GM12878 (cell line): ENCODE data around the gene RELL2. TPM values are rescaled to one million over a fixed set of nuclear protein-coding genes. Genes with fewer than 3 reads are reported as not detected.

Experiments
- ATAC-seq: fragments of 200-7000 bp; cut with Tn5 transposase; 3 replicates; pipeline ENCODE4 v1.9.1; 2020; ENCODE audit warnings: mild to moderate bottlenecking, moderate library complexity
- BruUV-seq: library from RNA; stranded (reverse); fragments of 400-500 nt; replicated peaks from 2 replicates; lab custom pipeline; 2021; lab: Mats Ljungman, UMichigan
- CTCF ChIA-PET: fragments of 300-600 bp; sonication (Branson Sonifier 250); formaldehyde crosslinking; extraction: SDS; loops from one replicate; lab custom pipeline; 2021; ENCODE audit warnings: inconsistent platforms; lab: Yijun Ruan, JAX
- POLR2A ChIA-PET: fragments of 350-600 bp; formaldehyde crosslinking; extraction: SDS; loops from one replicate; lab custom pipeline; 2021; ENCODE audit warnings: inconsistent platforms; lab: Charles Lee
- RAD21 ChIA-PET: fragments of 300-600 bp; sonication (Branson Sonifier 250); formaldehyde crosslinking; loops from one replicate; lab custom pipeline; 2023; ENCODE audit warnings: antibody characterized with exemption; ENCODE audit not compliant: unreplicated experiment; lab: Charles Lee
- SMC1A ChIA-PET: fragments of 300-600 bp; sonication (Branson Sonifier 250); formaldehyde crosslinking; loops from one replicate; lab custom pipeline; 2023; ENCODE audit not compliant: unreplicated experiment, uncharacterized antibody; lab: Charles Lee
- DNase-seq: peaks from one replicate; pipeline ENCODE4 v3.0.0-alpha.2; 2011; ENCODE audit warnings: low read depth, low spot score
- FAIRE-seq: peaks from 3 replicates; lab custom pipeline; 2011; peaks lifted over from hg19 to GRCh38; lab: Jason Lieb, UNC
- H2AFZ ChIP-seq: 2 replicates; pipeline ENCODE4 v1.6.0; 2011; ENCODE audit warnings: low read depth, low read length, control low read depth; ENCODE audit not compliant: control insufficient read depth
- H3K27ac ChIP-seq: 2 replicates; pipeline ENCODE4 v1.5.1; 2011; ENCODE audit warnings: control low read depth; ENCODE audit not compliant: control insufficient read depth, insufficient read depth
- H3K27me3 ChIP-seq, 2 experiments: replicated peaks in 1 of 2; 2 replicates each; pipeline versions ENCODE4 v1.6.0 to v1.6.1; 2011; ENCODE audit warnings: low read length in 1 of 2; ENCODE audit not compliant: control insufficient read depth in 2 of 2, insufficient read depth in 2 of 2
- H3K36me3 ChIP-seq, 2 experiments: 2 replicates each; pipeline ENCODE4 v1.5.1; 2011; ENCODE audit warnings: low read length in 1 of 2; ENCODE audit not compliant: control insufficient read depth in 2 of 2, insufficient read depth in 2 of 2
- H3K4me1 ChIP-seq: 2 replicates; pipeline ENCODE4 v1.6.1; 2011; ENCODE audit warnings: mild to moderate bottlenecking, low read length, moderate library complexity, mixed read lengths; ENCODE audit not compliant: control insufficient read depth, insufficient read depth
- H3K4me2 ChIP-seq: 2 replicates; pipeline ENCODE4 v1.6.0; 2011; ENCODE audit warnings: control low read depth; ENCODE audit not compliant: control insufficient read depth, insufficient read depth
- H3K4me3 ChIP-seq: fragments of 200-600 bp; sonication (generic); 2 replicates; pipeline ENCODE4 v1.5.1; 2016
- H3K79me2 ChIP-seq: 2 replicates; pipeline ENCODE4 v1.6.0; 2011; ENCODE audit warnings: low read length; ENCODE audit not compliant: control insufficient read depth, insufficient read depth
- H3K9ac ChIP-seq: 2 replicates; pipeline ENCODE4 v1.8.0; 2011; ENCODE audit warnings: low read length, control low read depth, mixed read lengths; ENCODE audit not compliant: control insufficient read depth, insufficient read depth
- H3K9me3 ChIP-seq: replicated peaks from 3 replicates; pipeline ENCODE4 v1.5.1; 2011; ENCODE audit warnings: mild to moderate bottlenecking, low read length; ENCODE audit not compliant: control insufficient read depth, insufficient read depth
- H4K20me1 ChIP-seq: 2 replicates; pipeline ENCODE4 v1.6.0; 2011; ENCODE audit not compliant: control insufficient read depth, insufficient read depth
- BCL11A ChIP-seq: IDR thresholded peaks from 2 replicates; pipeline ENCODE4 v1.6.1; 2011; ENCODE audit warnings: low read depth, low read length
- CREM ChIP-seq: IDR thresholded peaks from 2 replicates; pipeline ENCODE4 v1.6.1; 2014; ENCODE audit warnings: antibody characterized with exemption, low read depth
- EED ChIP-seq: sonication (generic); IDR thresholded peaks from 2 replicates; pipeline ENCODE4 v1.6.1; 2016; ENCODE audit warnings: antibody characterized with exemption, low read depth
- ETV6 ChIP-seq, 2 experiments: fragments of 450-650 bp in 1 of 2; IDR thresholded peaks in 1 of 2; conservative IDR thresholded peaks in 1 of 2; 2 replicates each; pipeline ENCODE4 v1.6.1; 2014; ENCODE audit warnings: antibody characterized with exemption in 1 of 2, borderline replicate concordance in 1 of 2, low read depth in 1 of 2, mild to moderate bottlenecking in 1 of 2, moderate library complexity in 1 of 2
- HSF1 ChIP-seq: fragments of 150-350 bp; IDR thresholded peaks from 2 replicates; pipeline ENCODE4 v1.6.1; 2014; ENCODE audit warnings: mild to moderate bottlenecking, low read depth, low read length
- IKZF1 ChIP-seq: fragments of 450-650 bp; conservative IDR thresholded peaks from 2 replicates; pipeline ENCODE4 v1.6.1; 2017; ENCODE audit warnings: antibody characterized with exemption, mild to moderate bottlenecking
- IKZF2 ChIP-seq, 2 experiments: fragments of 450-650 bp; IDR thresholded peaks; 2 replicates each; pipeline ENCODE4 v1.6.1; 2017; ENCODE audit warnings: mild to moderate bottlenecking in 2 of 2, moderate library complexity in 2 of 2
- IRF4 ChIP-seq: IDR thresholded peaks from 2 replicates; pipeline ENCODE4 v1.6.1; 2011; ENCODE audit warnings: low read depth, low read length
- JUNB ChIP-seq: IDR thresholded peaks from 2 replicates; pipeline ENCODE4 v1.6.1; 2016; ENCODE audit warnings: antibody characterized with exemption, mild to moderate bottlenecking
- MYB ChIP-seq: fragments of 150-350 bp; IDR thresholded peaks from 2 replicates; pipeline ENCODE4 v1.6.1; 2014; ENCODE audit warnings: mild to moderate bottlenecking, low read depth, low read length, borderline replicate concordance
- NFIC ChIP-seq: IDR thresholded peaks from 2 replicates; pipeline ENCODE4 v1.6.1; 2012; ENCODE audit warnings: low read depth, mild to moderate bottlenecking, inconsistent platforms, low read length, moderate library complexity
- PAX5 ChIP-seq: IDR thresholded peaks from 2 replicates; pipeline ENCODE4 v1.6.1; 2011; ENCODE audit warnings: low read depth, low read length, borderline replicate concordance
- WGBS: methylation state at CpG from one replicate; pipeline ENCODE4 v1.1.6; 2016; ENCODE audit warnings: low lambda C conversion rate; ENCODE audit not compliant: insufficient replicate concordance, insufficient coverage; ENCODE audit errors: missing lambda C conversion rate; 5-methylcytosine and 5-hydroxymethylcytosine counted together
- in situ Hi-C: fragments of 300-500 bp; cut with MboI; formaldehyde crosslinking; loops from 9 replicates; pipeline ENCODE4 v1.14.3; 2018; ENCODE audit warnings: mixed read lengths
- intact Hi-C: fragments of 100-400 bp; cut with micrococcal nuclease; formaldehyde crosslinking; loops from one replicate; pipeline ENCODE4 v1.14.2; 2022; ENCODE audit not compliant: unreplicated experiment
- polyA plus RNA-seq, 11 experiments: library from polyadenylated mRNA; depleted of rRNA in 4 of 11; unstranded in 6 of 11; stranded (reverse) in 5 of 11; fragments of >200 nt; fragmentation: Nextera tagmentation in 4 of 11; fragmentation: Illumina TruSeq in 1 of 11; extraction: Ambion mirVana in 4 of 11; extraction: Trizol in 1 of 11; gene quantifications; 1 replicate in 1 of 11; 2 replicates in 10 of 11; pipeline versions ENCODE4 v1.2.1 to v1.2.3, GENCODE V29; 2011 to 2016; ENCODE audit warnings: inconsistent platforms in 2 of 11, missing spikeins in 2 of 11, low read depth in 1 of 11
- total RNA-seq, 4 experiments: library from RNA; depleted of rRNA in 3 of 4; stranded (reverse); fragments of >200 nt in 3 of 4; fragmentation: Illumina TruSeq in 1 of 4; extraction: Trizol in 1 of 4; gene quantifications; 2 replicates each; pipeline versions ENCODE4 v1.2.1 to v1.2.3, GENCODE V29; 2013 to 2021

Gene RELL2
- total and polyA plus RNA-seq, 10 of the 15 experiments (the other 5 are each of a cell fraction or from before 2014, with no cell fraction given), result 0.23 to 21.4 (median 7.1) TPM

GRCh38 chr5:141597394-141597793, 39.4 kb upstream of the RELL2 start (continued):
- TF ChIP-seq MYB (no peak), EED (peak; percentile 81), JUNB (0 out of 2 replicates have a peak, but pooled peaks have one; percentile 11), IKZF2 (IDR thresholded peaks at IDR 0.05) (peak; percentile 74; a peak in 3 of 4 replicates), NFIC (0 out of 2 replicates have a peak, but pooled peaks have one; percentile 37), ETV6 (conservative IDR thresholded peaks at IDR 0.05 in 1 of 2, IDR thresholded peaks at IDR 0.05 in 1 of 2; ENCODE audit: borderline replicate concordance in 1 of 2, low read depth in 1 of 2) (peak in 1 of 2 experiments; percentile 87; a peak in 2 of 4 replicates), BCL11A (0 out of 2 replicates have a peak, but pooled peaks have one; percentile 18), IKZF1 (peak; percentile 72)

DNA sequence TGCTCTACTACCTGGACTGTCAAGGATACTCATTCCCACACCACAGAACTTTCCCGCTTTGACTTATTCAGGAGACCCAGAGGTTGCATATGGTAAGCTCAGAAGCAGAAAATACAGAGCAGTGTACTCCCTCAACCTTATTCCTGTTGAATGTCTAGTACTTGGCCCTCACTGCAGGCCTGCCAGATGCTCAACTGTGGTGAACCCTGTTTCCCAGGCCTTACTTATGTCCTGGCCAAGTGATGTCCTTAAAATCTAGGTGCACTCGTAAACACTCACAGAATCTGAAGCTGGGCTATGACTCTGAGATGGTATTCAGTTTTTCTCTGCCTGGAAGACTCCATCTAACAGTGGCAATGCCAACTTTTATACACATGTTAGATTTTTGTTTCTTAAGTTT, 39.0 kb upstream of the RELL2 start:
- Histone ChIP-seq H4K20me1 (no peaks in the 10 kb centered on the region), H3K4me1 (peaks cover 11% of the 10 kb centered on the region; the same call in 1 of the 2 replicates), H3K4me2 (no peak overlapping the region), H3K9me3 (no peaks in the 10 kb centered on the region), H3K27me3 (no peaks in the 10 kb centered on the region), H3K9ac (no peak overlapping the region), H3K4me3 (no peak overlapping the region), H3K79me2 (peaks cover 65% of the 10 kb centered on the region), H3K36me3 (peaks cover 3 to 8% of the 10 kb centered on the region in 2 experiments), H2AFZ (no peak overlapping the region), H3K27ac (no peak overlapping the region)
- ChIA-PET POLR2A (interaction anchor here (0.9 to 4.6 kb wide), 6 partner anchors 10 to 39 kb away, joined by 3 to 41 read pairs (median 11); partner anchors contain the start of genes DIAPH1, HDAC3 and RELL2), SMC1A (interaction anchor here (1.1 to 4.0 kb wide), 12 partner anchors 8 to 67 kb away, joined by 3 to 45 read pairs (median 5); partner anchors contain the start of genes DIAPH1, HDAC3 and RELL2), RAD21 (interaction anchor here (0.6 to 4.3 kb wide), 11 partner anchors 8 to 618 kb away, joined by 3 to 60 read pairs (median 4); partner anchors contain the start of genes DIAPH1, FCHSD1, HDAC3 and PCDHGA12), CTCF (interaction anchor here (1.0 to 3.9 kb wide), 14 partner anchors 10 to 363 kb away, joined by 3 to 43 read pairs (median 8); partner anchors contain the start of genes DIAPH1, HDAC3, PCDHGA10 and RELL2)
- FAIRE-seq, result no peak
- in situ Hi-C loops, result no loop called here
- WGBS, result 96% methylated on average over 2 of the region's 2 CpGs
- DNase-seq, result no peak
- no peak for TF ChIP-seq IRF4
- TF ChIP-seq NFIC, result 0 out of 2 replicates have a peak, but pooled peaks have one; percentile 4
- no peak for TF ChIP-seq HSF1
- TF ChIP-seq PAX5, result no peak
- TF ChIP-seq CREM, result no peak
- peak; percentile 29 for ATAC-seq
- intact Hi-C loops, result loop anchor here (10.0 kb wide), 1 partner anchor 367 kb away; the partner anchor contains the start of gene RNF14
- BruUV-seq, result no TSS peak
